Colonic mucosa (tissue), 4 donors: Measurements from ENCODE around the gene DPP6. TPM values are rescaled to one million over a fixed set of nuclear protein-coding genes. Genes with fewer than 3 reads are reported as not detected.

ENCODE experiments used
- DNase-seq: peaks from one replicate; pipeline ENCODE4 v3.0.0-alpha.2; 2020
- H3K27ac ChIP-seq: fragments of 200-600 bp; one replicate; pipeline ENCODE4 v1.8.0; 2021
- H3K27me3 ChIP-seq: fragments of 200-600 bp; one replicate; pipeline ENCODE4 v1.8.0; 2021
- H3K36me3 ChIP-seq: fragments of 200-600 bp; one replicate; pipeline ENCODE4 v1.8.0; 2021
- H3K4me1 ChIP-seq: fragments of 200-600 bp; one replicate; pipeline ENCODE4 v1.8.0; 2021; ENCODE audit warnings: mild to moderate bottlenecking
- H3K4me3 ChIP-seq: fragments of 200-600 bp; one replicate; pipeline ENCODE4 v1.8.0; 2021
- H3K9ac ChIP-seq, 2 donors: one replicate each; pipeline ENCODE4 v1.7.0; 2013; ENCODE audit warnings: control low read depth in 2 of 2, low read depth in 2 of 2, low read length in 2 of 2
- H3K9me3 ChIP-seq: fragments of 200-600 bp; one replicate; pipeline ENCODE4 v1.8.0; 2021
- intact Hi-C: fragments of 100-400 bp; cut with DNase I; formaldehyde crosslinking; loops from one replicate; pipeline ENCODE4 v1.14.1; 2022
- total RNA-seq, 2 donors: library from RNA; stranded (reverse); fragmentation: NEBNext Ultra II Directional in 1 of 2; extraction: Animal tissue kit (Norgen Biotek cat#: 25700) in 1 of 2; gene quantifications; one replicate each; pipeline ENCODE4 v1.2.1, GENCODE V29; 2021
- TF ChIP-seq, protein P1 (sequence below): fragments of 200-600 bp; IDR thresholded peaks from one replicate; pipeline ENCODE4 v1.8.0; 2022; ENCODE audit warnings: antibody characterized with exemption, mild to moderate bottlenecking
- donor health status: healthy.
- donor health status: DM: no; HTN: no; CAD: no.
- donor health status: DM: no; HTN: no; CAD: no.

The DPP6 gene
- total RNA-seq, 2 donors from 2014 or later: 0.17 to 3.9 TPM

DNA sequence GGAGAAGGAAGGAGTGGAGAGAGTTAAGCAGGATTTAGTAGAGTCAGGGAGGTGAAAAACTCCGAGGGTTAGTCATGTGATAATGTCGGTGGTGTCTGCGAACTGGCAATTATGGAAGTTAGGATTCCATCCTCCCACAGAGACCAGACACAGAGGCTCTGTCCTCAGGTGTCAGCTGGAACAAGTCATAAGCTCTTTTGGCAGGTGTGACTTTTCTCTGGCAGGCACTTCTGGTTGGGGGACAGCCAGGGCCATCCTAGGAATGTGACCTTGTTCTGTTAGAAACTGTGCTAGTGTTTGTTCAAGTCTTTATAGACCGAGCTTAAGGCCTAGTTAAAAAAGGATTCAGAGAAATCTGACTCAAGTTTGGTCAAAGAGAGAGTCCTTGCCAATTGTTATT lies 371.0 kb downstream of the DPP6 start:
- DNase-seq: no peak
- intact Hi-C loops: no loop called here
- H3K4me3 ChIP-seq: no peak overlapping the region
- no peaks in the 10 kb centered on the region for H3K9me3 ChIP-seq
- H3K9ac ChIP-seq: no peak overlapping the region
- no peaks in the 10 kb centered on the region for H3K4me1 ChIP-seq
- no peak overlapping the region for H3K27ac ChIP-seq
- no peaks in the 10 kb centered on the region for H3K36me3 ChIP-seq
- no peaks in the 10 kb centered on the region for H3K27me3 ChIP-seq
- TF ChIP-seq, protein P1, sequence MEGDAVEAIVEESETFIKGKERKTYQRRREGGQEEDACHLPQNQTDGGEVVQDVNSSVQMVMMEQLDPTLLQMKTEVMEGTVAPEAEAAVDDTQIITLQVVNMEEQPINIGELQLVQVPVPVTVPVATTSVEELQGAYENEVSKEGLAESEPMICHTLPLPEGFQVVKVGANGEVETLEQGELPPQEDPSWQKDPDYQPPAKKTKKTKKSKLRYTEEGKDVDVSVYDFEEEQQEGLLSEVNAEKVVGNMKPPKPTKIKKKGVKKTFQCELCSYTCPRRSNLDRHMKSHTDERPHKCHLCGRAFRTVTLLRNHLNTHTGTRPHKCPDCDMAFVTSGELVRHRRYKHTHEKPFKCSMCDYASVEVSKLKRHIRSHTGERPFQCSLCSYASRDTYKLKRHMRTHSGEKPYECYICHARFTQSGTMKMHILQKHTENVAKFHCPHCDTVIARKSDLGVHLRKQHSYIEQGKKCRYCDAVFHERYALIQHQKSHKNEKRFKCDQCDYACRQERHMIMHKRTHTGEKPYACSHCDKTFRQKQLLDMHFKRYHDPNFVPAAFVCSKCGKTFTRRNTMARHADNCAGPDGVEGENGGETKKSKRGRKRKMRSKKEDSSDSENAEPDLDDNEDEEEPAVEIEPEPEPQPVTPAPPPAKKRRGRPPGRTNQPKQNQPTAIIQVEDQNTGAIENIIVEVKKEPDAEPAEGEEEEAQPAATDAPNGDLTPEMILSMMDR: no peak

DNA sequence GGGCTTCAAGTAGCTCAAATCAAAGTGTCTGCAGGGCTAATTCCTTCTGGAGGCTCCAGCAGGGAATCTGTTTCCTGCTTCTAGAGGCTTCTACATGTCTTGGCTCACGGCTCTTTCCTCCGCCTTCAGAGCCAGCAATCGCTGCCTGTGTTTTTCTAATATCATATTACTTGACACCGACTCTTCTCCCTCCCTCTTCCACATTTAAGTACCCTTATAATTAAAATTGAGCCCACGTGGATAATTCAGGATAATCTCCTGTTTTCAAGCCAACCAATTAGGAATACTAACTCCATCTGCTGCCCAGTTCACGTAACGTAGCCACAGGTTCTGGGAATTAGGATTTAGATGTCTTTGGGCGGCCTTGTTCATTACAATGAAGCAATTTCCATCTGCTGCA lies 372.2 kb downstream of the DPP6 start:
- no peaks in the 10 kb centered on the region for H3K36me3 ChIP-seq
- intact Hi-C loops: no loop called here
- H3K27ac ChIP-seq: no peak overlapping the region
- no peaks in the 10 kb centered on the region for H3K4me1 ChIP-seq
- no peak overlapping the region for H3K9ac ChIP-seq
- no peaks in the 10 kb centered on the region for H3K27me3 ChIP-seq
- H3K4me3 ChIP-seq: no peak overlapping the region
- no peaks in the 10 kb centered on the region for H3K9me3 ChIP-seq
- TF ChIP-seq, protein P1: no peak
- no peak for DNase-seq

DNA sequence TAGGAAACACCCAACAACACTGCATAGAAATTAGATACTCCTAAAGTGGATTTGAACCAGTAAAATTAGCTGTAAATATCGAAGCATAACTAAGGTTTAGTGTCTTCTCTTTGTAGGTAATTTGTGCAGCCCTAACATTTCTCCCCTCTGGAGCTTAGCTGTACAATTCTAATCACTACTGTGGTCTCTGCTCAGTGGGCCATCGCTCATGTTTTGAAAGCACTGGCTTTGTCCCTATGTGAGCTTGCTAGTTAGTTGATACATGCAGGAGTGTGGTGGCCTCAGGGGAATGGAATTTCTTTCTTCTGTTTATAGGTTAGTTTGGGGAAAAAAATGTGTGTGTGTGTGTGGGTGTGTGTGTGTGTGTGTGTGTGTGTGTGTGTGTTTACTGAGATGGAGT lies 373.1 kb downstream of the DPP6 start:
- intact Hi-C loops: no loop called here
- Histone ChIP-seq H3K27me3 (no peaks in the 10 kb centered on the region), H3K4me3 (no peak overlapping the region), H3K4me1 (no peaks in the 10 kb centered on the region), H3K9me3 (no peaks in the 10 kb centered on the region), H3K36me3 (no peaks in the 10 kb centered on the region), H3K27ac (no peak overlapping the region), H3K9ac (no peak overlapping the region)
- DNase-seq: no peak
- TF ChIP-seq, protein P1: no peak

DNA sequence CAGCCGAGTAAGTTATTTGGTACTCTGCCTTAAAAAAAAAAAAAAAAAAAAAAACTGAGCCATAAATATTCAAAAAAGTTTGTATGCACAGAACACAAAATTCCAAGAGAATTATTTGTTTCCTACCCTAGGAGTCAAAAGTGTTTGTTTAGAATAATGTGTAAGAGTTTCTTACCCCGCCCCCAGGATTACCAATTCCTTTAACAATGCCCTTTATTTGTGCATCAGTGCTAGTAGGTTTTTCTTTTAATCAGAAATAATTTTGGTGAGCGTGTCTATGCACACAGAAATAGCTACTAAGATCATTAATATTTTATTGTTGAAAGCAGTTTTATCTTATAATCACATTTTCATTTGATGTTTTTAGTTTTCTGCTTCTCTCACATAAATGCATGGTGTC lies 374.6 kb downstream of the DPP6 start:
- TF ChIP-seq, protein P1: no peak
- no peaks in the 10 kb centered on the region for H3K4me1 ChIP-seq
- intact Hi-C loops: no loop called here
- no peaks in the 10 kb centered on the region for H3K36me3 ChIP-seq
- H3K27me3 ChIP-seq: no peaks in the 10 kb centered on the region
- H3K27ac ChIP-seq: no peak overlapping the region
- no peak for DNase-seq
- H3K9me3 ChIP-seq: no peaks in the 10 kb centered on the region
- no peak overlapping the region for H3K9ac ChIP-seq
- no peak overlapping the region for H3K4me3 ChIP-seq

DNA sequence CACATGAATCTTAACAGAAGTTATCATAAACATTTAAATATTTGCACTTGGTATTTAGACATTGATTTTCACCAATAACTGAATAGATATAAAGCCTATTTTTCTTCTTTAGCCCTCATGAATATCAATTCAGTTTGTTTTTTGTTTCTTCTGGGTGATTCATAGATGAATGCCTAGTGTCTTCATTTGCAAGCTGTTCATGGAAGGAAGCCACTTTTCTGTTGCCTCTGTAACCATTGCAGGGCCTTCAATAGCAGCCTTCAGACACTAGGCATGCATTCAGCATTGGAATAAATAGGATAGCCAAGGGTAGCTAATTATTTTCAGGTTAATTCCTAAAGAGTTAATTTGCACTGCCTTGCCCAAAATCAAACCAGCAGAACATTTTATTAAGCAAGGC lies 375.3 kb downstream of the DPP6 start:
- intact Hi-C loops: no loop called here
- no peak overlapping the region for H3K27ac ChIP-seq
- no peak overlapping the region for H3K4me3 ChIP-seq
- no peaks in the 10 kb centered on the region for H3K9me3 ChIP-seq
- no peak for DNase-seq
- no peak overlapping the region for H3K9ac ChIP-seq
- TF ChIP-seq, protein P1: no peak
- H3K4me1 ChIP-seq: no peaks in the 10 kb centered on the region
- no peaks in the 10 kb centered on the region for H3K27me3 ChIP-seq
- no peaks in the 10 kb centered on the region for H3K36me3 ChIP-seq
